Adrenal gland (tissue), 12 donors: ENCODE measurements around the gene CD248. TPM values are rescaled to one million over a fixed set of nuclear protein-coding genes. Genes with fewer than 3 reads are reported as not detected.

Experiments used
- DNase-seq, 7 donors: peaks; one replicate each; pipeline ENCODE4 v3.0.0-alpha.2; 2019 to 2020
- H3K27ac ChIP-seq, 5 donors: fragments of 200-600 bp; sonication (generic) in 4 of 5; 1 replicate in 3 of 5; 2 replicates in 2 of 5; pipeline versions ENCODE4 v1.5.1 to v1.8.0; 2016 to 2020; ENCODE audit warnings: mild to moderate bottlenecking in 1 of 5
- H3K27me3 ChIP-seq: fragments of 200-600 bp; 2 replicates; pipeline ENCODE4 v1.8.0; 2021
- H3K36me3 ChIP-seq, 2 donors: fragments of 200-600 bp; replicated peaks in 1 of 2; 1 replicate in 1 of 2; 2 replicates in 1 of 2; pipeline versions ENCODE4 v1.5.1 to v1.8.0; 2018 to 2022
- H3K4me1 ChIP-seq, 2 donors: fragments of 200-600 bp; replicated peaks in 1 of 2; 1 replicate in 1 of 2; 2 replicates in 1 of 2; pipeline versions ENCODE4 v1.5.1 to v1.8.0; 2018 to 2021
- H3K4me3 ChIP-seq, 4 donors: fragments of 200-600 bp; sonication (generic) in 3 of 4; one replicate each; pipeline ENCODE4 v1.5.1; 2016 to 2018
- H3K9me3 ChIP-seq, 3 donors: fragments of 200-600 bp; sonication (generic) in 1 of 3; replicated peaks in 1 of 3; 1 replicate in 2 of 3; 2 replicates in 1 of 3; pipeline versions ENCODE4 v1.5.1 to v1.8.0; 2016 to 2021
- POLR2A ChIP-seq, 2 donors: fragments of 450-650 bp; IDR thresholded peaks; one replicate each; pipeline ENCODE4 v1.6.1; 2017; ENCODE audit warnings: antibody characterized with exemption in 2 of 2, mild to moderate bottlenecking in 2 of 2, moderate library complexity in 1 of 2
- WGBS, 4 donors: extraction: QIAGEN DNeasy Blood & Tissue Kit in 2 of 4; methylation state at CpG; one replicate each; pipeline versions ENCODE4 v1.1.5 to v1.1.7; 2013 to 2017; 5-methylcytosine and 5-hydroxymethylcytosine counted together
- intact Hi-C, 2 donors: fragments of 100-400 bp; cut with DNase I; formaldehyde crosslinking; loops; one replicate each; pipeline versions ENCODE4 v1.14.1 to v1.15.0; 2022 to 2023
- polyA plus RNA-seq, 3 donors: library from polyadenylated mRNA; stranded (reverse); fragments of 200-250 nt in 2 of 3; fragments of 350-450 nt in 1 of 3; fragmentation: Illumina TruSeq in 1 of 3; extraction: RNeasy Lipid Tissue Mini Kit (QIAGEN cat#74804) in 1 of 3; gene quantifications; one replicate each; pipeline ENCODE4 v1.2.3, GENCODE V29; 2013 to 2014
- total RNA-seq, 9 donors: library from RNA; depleted of rRNA in 4 of 9; stranded (reverse); fragments of >200 nt in 4 of 9; fragments of 120-200 nt in 1 of 9; fragmentation: NEBNext Ultra II Directional in 1 of 9; extraction: Animal tissue kit (Norgen Biotek cat#: 25700) in 1 of 9; gene quantifications; one replicate each; pipeline versions ENCODE4 v1.1.0 to v1.2.4, GENCODE V29; 2013 to 2023
- TF ChIP-seq, protein P1 (sequence below), 6 experiments: fragments of 450-650 bp in 4 of 6; fragments of 200-600 bp in 2 of 6; sonication (generic) in 1 of 6; IDR thresholded peaks; 1 replicate in 5 of 6; 2 replicates in 1 of 6; pipeline versions ENCODE4 v1.5.1 to v1.8.0; 2016 to 2021; ENCODE audit warnings: antibody characterized with exemption in 6 of 6, mild to moderate bottlenecking in 2 of 6, moderate library complexity in 1 of 6
- donor health status: healthy with polysubstance abuse.
- donor health status: Bipolar disorder and iron deficiency.
- donor health status: DM: yes; HTN: yes; CAD: no.
- donor health status: DM: no; HTN: no; CAD: no.
- donor health status: DM: no; HTN: no; CAD: no.
- donor health status: DM: yes; HTN: yes; CAD: no.

Gene CD248
- total and polyA plus RNA-seq, 12 donors: 3.8 to 28.0 (median 15.8) TPM

DNA sequence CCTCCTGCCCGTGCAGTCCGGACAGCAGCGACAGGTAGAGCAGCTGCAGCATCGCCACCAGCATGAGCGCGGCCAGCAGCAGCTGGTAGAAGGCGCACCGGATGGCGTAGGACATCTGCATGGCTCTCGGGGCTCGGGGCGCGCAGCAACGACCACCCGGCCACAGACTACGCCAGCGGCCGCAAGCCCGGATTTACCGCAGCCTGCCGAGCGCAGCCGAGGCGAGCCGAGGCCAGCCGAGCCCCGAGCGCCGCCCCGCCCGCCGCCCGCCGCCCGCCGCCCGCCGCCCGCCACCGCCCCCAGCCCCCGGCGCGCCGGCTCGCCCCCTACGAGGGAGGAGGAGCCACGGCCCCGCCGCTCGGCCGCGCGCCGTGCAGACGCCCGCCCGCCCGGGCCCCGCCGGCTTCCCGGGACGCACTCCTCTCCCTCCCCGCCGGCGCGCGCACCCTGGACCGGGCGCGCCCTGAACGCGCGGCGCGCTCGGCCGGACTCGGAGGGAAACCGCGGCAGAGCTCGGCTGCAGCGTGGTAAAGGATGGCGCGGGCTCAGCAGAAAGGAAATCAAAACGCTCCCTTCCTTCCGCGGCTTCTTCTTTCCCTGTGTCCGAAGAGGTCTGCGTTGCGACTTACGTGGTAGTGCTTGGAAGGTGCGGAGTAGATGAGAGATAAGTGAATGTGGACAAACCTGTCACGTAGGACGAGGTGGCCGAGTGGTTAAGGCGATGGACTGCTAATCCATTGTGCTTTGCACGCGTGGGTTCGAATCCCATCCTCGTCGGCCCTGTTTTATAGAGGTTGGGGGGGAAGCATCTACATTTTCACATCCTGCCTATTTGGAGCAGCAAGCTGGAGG, 30.8 kb upstream of the CD248 start, which contains the start of gene B4GAT1:
TSS of gene B4GAT1 (minus strand) at position 205 of the 852 bp plus-strand sequence. CDS start at position 121, 84 bp downstream.
- WGBS, 4 donors: 0 to 1% (median 1%) methylated on average over 17 to 93 of the region's 101 CpGs
- Histone ChIP-seq H3K27me3 (no peaks in the 10 kb centered on the region), H3K36me3 (no peaks in the 10 kb centered on the region), H3K27ac (peak within 1 kb of the TSS; percentile 63 to 93 (median 78)), H3K4me3 (peak within 1 kb of the TSS; percentile 34 to 95 (median 64)), H3K4me1 (peaks cover 28 to 32% of the 10 kb centered on the region in 2 donors), H3K9me3 (no peaks in the 10 kb centered on the region)
- peak; percentile 80 to 97 (median 90) for DNase-seq
- intact Hi-C loops: no loop called here
- TF ChIP-seq POLR2A (IDR thresholded peaks at IDR 0.05): peak; percentile 30 to 55
- TF ChIP-seq, protein P1, sequence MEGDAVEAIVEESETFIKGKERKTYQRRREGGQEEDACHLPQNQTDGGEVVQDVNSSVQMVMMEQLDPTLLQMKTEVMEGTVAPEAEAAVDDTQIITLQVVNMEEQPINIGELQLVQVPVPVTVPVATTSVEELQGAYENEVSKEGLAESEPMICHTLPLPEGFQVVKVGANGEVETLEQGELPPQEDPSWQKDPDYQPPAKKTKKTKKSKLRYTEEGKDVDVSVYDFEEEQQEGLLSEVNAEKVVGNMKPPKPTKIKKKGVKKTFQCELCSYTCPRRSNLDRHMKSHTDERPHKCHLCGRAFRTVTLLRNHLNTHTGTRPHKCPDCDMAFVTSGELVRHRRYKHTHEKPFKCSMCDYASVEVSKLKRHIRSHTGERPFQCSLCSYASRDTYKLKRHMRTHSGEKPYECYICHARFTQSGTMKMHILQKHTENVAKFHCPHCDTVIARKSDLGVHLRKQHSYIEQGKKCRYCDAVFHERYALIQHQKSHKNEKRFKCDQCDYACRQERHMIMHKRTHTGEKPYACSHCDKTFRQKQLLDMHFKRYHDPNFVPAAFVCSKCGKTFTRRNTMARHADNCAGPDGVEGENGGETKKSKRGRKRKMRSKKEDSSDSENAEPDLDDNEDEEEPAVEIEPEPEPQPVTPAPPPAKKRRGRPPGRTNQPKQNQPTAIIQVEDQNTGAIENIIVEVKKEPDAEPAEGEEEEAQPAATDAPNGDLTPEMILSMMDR (IDR thresholded peaks at IDR 0.05): no peak

DNA sequence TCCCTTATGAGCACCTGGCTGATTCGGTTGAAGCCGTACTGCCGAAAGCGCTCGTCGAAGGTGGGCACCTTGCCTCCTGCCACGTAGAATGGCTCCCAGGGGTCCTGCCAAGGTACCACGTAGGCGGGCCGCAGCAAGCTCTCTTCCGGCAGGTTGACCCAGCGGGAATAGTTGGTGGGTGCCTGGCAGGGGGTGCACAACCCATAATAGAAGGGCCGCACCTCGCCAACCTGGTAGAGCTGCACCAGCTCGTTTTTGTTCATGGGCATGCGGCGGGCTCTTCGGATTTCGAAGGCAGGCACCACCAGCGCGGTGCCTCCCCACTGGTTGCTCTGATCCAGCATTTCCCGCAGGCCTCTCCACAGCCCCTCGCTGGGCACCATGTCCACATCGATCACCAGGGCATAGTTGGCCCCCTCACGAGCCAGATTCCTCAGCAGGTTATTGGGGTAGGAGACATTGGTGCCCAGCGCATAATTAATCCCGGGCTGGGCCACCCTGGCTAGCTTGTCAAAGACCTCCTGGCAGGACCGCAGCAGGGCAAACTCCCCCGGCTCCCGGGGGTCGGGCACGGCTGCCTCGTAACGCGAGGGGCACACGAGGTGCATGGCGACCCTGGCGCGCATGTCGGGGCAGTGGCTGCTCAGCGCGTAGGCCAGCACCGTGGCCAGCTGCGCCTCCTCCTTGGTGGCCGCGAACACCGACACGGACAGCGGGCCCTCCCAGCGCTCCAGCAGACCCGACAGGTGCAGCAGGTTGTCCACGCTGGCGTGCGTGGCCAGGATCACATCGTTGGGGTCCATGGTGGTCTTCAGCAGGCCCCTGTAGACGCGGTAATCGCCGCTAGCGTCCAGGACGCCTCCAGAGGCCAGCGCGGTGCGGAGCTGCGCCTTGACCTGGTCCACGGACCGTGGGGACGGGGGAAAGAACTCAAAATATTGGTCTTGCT, 29.9 kb upstream of the CD248 start:
- H3K4me3 ChIP-seq: peak overlapping the region; percentile 34 to 95 (median 60)
- no peaks in the 10 kb centered on the region for H3K9me3 ChIP-seq
- intact Hi-C loops: no loop called here
- H3K27me3 ChIP-seq: no peaks in the 10 kb centered on the region
- 29 to 52% (median 40%) methylated on average over 8 to 68 of the region's 68 CpGs for WGBS, 4 donors
- peaks cover 0 to 6% of the 10 kb centered on the region in 2 donors for H3K36me3 ChIP-seq
- peaks cover 28 to 32% of the 10 kb centered on the region in 2 donors for H3K4me1 ChIP-seq
- peak overlapping the region; percentile 63 to 93 (median 78) for H3K27ac ChIP-seq
- DNase-seq: peak in 1 of 7 donors; percentile 38
- no peak for TF ChIP-seq POLR2A (IDR thresholded peaks at IDR 0.05)

DNA sequence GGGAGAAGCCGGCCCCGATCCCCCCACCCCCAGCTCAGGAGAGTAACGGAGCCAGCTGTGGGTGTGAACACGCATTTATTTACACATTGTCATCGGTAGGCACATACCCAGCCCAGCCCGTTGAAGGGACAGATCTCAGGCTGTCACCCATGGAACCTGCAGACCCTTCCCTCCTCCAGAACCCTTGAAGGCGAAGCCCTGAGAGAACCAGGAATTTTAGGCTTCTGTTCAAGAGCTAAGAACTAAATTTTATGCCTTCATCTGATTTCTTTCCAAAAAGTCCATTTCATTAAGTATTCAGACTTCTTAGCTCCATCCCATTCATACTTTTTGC, 28.4 kb upstream of the CD248 start:
- H3K27ac ChIP-seq: peak overlapping the region in 4 of 5 donors; percentile 38 to 86 (median 69)
- no peak for TF ChIP-seq POLR2A (IDR thresholded peaks at IDR 0.05)
- TF ChIP-seq, protein P1 (IDR thresholded peaks at IDR 0.05): no peak
- intact Hi-C loops: no loop called here
- peak overlapping the region in 2 of 4 donors; percentile 55 to 74 for H3K4me3 ChIP-seq
- 4 to 20% (median 11%) methylated on average over 1 to 7 of the region's 7 CpGs for WGBS, 4 donors
- no peak for DNase-seq
- H3K9me3 ChIP-seq: no peaks in the 10 kb centered on the region
- peaks cover 0 to 21% of the 10 kb centered on the region in 2 donors for H3K36me3 ChIP-seq
- no peaks in the 10 kb centered on the region for H3K27me3 ChIP-seq
- peaks cover 28 to 32% of the 10 kb centered on the region in 2 donors for H3K4me1 ChIP-seq

DNA sequence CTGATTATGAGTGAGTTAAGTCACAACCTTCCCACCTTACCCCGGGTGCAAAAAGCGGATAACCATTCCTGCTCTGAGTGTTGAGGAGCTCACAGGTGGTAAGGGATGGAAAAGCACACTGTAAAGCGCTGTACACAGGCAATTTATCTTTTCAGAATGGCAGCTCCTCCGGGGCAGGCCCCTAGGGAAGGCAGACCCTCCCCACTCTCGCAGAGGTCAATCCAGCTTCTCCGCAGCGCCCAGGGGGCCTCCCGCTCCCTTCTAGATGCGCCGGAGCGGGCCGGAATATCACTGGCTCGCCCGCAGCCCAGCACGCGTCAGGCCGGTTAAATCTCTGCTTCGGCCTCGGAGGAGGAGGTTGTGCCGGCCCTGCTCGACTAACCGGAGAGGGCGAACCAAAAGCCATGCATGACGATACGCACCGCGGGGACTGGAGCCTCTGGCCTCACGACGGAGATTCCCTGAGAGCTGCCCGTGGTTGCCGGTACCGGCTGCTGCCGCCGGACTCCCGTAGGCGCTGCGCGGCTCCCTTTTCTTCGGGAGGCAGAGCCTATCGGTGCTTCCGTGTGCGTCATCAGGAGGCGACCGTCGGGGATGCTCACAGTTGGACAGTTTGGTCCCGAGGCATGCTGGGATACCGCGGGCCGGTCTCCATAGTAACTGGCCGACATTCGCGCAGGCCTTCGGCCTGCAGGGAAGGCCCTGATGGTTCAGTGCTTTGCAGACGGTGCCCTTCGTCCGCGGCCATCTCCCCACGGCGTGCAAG, 27.9 kb upstream of the CD248 start, which contains the start of gene BRMS1:
TSS of gene BRMS1 (minus strand) at position 555 of the 766 bp plus-strand sequence. CDS start 2,870 bp downstream, outside the sequence.
- H3K27ac ChIP-seq: peak within 1 kb of the TSS in 4 of 5 donors; percentile 53 to 86 (median 69)
- H3K27me3 ChIP-seq: no peaks in the 10 kb centered on the region
- H3K36me3 ChIP-seq: peaks cover 0 to 26% of the 10 kb centered on the region in 2 donors
- H3K9me3 ChIP-seq: no peaks in the 10 kb centered on the region
- peaks cover 28 to 32% of the 10 kb centered on the region in 2 donors for H3K4me1 ChIP-seq
- intact Hi-C loops: loop anchor here in 1 of 2 donors (5.0 kb wide), 1 partner anchor 37 kb away; no protein-coding TSS in a partner anchor
- DNase-seq: peak; percentile 97 to 100 (median 99)
- TF ChIP-seq POLR2A (IDR thresholded peaks at IDR 0.05): peak; percentile 67 to 88
- TF ChIP-seq, protein P1 (IDR thresholded peaks at IDR 0.05): peak in 3 of 6 experiments; percentile 24 to 50 (median 46)
- peak within 1 kb of the TSS; percentile 50 to 74 (median 55) for H3K4me3 ChIP-seq
- WGBS, 4 donors: 0 to 1% (median 0%) methylated on average over 14 to 59 of the region's 59 CpGs
